ENCODE measurements around the gene PHLDA3.

Gene PHLDA3

DNA sequence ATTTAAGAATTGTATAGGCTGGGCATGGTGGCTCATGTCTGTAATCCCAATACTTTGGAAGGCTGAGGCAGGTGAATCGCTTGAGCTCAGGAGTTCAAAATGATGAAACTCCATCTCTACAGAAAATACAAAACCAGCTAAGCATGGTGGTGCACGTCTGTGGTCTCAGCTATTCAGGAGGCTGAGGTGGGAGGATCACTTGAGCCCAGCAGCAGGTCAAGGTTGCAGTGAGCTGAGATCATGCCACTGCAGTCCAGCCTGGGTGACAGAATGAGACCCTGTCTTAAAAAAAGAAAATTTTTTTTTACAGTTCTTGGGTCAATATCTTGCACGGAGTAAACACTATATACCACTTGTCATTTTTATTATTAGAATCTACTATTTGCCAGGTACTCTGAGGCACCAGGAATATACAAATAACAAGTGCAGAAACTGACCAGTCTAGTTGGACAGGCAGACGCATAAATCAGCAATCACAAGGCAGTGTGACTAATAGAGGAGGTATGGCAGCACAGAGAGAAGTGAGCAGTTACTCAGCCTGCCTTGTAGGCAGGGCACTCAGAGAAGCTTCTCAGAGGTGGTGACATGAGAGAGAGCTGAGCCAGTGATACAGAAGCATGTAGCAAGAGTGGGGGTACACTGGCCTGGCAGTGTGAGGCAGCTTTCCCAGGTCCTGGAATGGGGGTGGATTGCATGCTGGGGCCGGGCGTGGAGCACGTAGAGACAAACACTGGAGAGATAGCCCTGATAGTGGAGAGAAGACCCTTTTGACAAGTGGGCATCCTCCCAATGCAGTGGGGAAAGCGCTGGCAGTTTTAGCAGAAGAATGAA, 8.0 kb downstream of the PHLDA3 start:
- DNase-seq: no peak

DNA sequence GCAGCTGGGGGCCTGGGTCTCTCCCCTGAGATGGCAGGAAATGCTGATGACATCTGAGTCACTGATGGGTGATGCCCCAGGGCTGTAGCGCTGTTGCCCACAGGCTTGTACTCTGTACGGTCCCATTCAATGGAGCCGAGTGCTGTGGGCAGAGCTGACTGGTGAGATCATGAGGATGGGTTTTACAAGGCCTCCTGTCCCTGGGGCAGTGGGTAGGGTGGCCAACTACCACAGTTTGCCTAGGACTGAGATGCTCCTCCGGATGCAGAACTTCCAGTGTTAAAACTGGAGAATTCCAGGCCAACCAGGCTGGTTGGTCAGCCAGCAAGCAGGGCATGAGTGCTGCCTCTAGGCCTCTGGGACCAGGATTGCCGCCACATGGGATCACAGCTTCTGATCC, 9.2 kb downstream of the PHLDA3 start:
- DNase-seq: no peak

DNA sequence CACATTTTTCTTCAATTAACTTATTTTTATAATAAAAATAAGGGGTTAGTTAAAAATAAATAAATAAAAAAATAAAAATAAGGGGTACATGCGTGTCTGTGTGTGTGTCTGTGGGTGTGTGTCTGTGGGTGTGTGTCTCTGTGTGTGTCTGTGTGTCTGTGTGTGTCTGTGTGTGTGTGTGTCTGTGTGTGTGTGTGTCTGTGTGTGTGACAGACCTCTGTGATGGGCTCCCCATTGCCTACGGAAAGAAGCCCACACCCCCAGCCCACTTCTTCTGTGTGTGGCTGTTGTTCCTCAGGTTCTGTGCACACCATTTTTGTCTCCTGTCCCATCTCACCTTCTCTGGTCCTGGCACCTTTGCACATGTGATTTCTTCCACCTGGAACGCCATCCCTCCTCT, 9.9 kb downstream of the PHLDA3 start:
- DNase-seq: no peak

DNA sequence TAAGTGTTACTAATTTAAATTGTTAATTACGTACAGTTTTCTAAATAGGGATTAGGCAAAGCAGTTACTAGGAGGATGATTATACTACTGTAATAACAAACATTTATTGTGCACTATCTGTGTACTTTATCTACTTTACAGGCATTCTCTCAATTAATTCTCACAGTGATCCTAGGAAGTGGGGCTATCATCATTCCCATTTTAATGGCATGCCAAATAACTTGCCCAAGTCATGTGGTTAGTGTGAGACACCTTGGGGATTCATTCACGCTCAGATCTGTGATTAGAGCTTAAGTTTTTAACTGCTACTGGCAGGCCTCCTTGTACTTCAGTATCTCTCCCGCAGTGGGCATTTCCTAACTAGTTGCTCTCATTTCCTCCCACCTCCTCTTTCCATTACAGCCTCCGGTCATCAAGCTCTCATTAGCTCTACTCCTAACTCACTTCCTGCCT, 11.5 kb downstream of the PHLDA3 start:
- no peak for DNase-seq

DNA sequence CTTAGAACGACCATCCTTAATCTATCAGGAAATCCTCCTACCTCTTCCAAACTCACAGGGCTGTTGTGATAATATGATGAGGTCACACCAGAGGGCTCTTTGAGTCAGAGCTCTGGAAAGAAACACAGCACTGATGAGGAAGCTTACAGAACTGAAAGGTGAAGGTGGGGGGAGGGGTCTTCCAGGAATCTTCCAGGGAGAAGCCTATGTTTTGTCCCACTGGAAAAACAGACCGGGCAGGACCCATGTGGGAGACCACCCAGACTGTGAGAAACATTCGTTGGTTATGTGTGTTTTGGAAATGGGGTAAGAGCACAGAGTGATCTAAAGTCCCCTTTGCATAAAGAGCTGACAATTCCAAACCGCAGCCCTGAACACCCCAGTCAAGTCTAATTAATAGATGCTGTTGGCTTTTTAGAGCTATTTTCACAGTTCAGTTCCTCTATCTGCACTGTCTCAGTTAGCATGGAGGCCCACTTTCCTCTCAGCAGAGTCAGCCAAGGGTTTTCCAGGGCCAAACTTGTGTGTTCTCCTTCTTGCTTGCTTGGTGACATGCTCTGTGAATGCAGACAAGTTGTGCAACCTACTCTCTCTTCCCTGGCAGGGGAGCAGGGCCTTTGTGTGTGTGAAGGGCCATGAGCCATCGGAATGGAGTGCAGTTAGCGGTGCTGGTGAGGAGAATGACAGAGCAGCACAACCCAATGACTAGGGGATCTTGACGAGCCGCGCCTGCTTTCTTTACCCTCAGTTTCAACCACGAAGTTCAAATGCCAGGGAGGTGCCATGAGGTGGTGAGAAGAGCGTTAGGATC, 12.3 kb downstream of the PHLDA3 start:
- no peak for DNase-seq

DNA sequence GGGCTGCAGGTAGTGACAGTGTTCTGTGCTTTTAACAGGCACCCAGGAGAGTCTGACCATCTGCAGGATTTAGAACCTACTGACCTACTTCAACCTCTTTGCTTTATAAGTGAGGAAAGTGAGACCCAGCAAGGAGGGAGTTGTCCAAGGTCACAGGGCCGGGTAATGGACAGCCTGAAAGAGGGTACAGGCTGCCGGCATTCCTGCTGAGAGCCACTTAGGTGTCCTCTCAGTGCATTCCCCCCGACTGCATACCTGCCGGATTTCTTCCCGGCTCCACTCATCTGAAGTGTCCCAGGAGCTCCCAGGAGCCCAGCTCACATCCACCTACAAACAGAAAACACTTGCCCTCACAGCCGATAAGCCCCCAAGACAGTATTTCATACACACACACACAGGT, 13.9 kb downstream of the PHLDA3 start:
- DNase-seq: no peak

DNA sequence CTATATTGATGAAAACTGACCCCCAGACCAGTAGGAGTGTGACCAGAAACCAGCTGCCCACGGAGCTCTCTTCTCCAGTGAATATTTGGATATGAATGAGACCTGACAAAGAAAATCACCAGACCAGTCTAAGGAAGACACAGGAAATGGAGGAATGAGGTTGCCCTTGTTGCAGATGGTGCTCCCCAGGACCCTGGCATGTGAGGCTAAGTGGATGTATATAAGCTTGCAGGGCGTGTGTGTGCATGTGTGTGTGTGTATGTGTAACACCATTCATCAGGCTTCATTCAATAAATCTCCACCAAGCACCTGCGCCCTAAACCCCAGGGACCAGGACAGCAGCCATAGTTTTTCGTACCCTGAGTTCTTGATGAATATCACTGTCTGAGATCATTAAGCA, 14.4 kb downstream of the PHLDA3 start:
- no peak for DNase-seq

DNA sequence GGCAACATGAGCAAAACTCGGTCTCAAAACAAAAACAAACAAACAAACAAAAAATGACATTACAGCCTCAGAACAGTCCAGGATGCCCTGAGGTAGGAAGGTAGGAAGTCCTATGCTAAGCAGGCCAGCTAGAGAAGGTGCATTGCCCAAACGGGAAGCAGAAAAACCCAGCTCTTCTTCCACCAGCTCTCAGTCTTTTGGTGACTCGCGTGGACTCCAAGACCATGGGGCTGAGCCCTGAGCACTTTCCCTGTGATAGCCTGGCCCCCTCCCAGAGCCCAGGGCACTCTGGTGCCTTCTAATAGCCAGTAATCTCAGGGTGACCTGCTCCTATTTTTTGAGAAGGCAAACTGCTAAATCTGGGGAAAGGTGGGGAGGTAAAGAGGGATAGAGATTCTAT, 16.1 kb downstream of the PHLDA3 start:
- no peak for DNase-seq

DNA sequence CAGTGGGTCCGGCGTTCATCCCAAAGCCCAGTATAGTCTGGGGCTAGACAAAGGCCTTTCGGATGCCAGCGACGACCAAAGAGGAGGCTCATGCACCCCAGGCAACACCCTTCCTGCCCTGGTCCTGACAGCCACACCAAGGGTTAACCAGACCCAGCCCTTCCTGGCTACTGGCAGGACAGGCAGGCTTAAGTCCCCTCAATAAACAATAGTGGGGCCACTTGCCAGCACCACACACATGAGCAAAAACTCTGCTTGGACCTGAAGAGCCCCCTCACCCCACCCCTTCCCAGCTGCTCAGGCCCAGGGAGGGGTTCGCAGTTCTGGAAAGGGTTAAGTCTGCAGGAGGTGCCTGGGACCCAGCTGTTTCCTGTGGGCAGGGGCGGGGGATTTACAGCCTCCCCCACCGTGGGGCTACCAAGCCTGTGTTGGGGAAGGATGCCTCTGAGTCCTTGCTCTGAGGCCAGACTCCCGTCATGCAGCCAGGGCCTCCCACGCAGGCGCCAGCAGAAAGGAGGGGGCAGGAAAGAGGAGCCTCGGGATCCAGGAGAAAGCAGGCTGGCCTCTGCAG, 18.2 kb downstream of the PHLDA3 start:
- no peak for DNase-seq

DNA sequence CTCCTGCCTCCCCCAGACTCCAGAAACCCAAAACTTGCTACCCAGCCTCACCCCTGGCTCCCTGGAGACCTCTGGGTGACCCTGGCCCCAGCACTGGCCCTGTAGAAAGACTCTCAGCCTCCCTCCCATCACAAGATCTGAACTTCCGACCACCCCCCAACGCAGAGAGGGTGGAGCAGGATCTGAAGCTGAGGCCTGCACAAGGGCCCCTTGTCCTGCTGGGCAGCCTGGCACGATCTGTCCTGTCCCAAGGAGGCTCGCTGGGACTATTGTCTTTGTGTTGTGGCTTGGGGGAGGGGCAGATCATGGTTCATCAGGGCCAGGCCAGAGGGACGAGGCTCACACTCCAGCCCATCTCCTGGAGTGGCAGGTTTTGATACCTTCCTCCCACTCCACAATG, 20.0 kb downstream of the PHLDA3 start:
- DNase-seq: no peak

DNA sequence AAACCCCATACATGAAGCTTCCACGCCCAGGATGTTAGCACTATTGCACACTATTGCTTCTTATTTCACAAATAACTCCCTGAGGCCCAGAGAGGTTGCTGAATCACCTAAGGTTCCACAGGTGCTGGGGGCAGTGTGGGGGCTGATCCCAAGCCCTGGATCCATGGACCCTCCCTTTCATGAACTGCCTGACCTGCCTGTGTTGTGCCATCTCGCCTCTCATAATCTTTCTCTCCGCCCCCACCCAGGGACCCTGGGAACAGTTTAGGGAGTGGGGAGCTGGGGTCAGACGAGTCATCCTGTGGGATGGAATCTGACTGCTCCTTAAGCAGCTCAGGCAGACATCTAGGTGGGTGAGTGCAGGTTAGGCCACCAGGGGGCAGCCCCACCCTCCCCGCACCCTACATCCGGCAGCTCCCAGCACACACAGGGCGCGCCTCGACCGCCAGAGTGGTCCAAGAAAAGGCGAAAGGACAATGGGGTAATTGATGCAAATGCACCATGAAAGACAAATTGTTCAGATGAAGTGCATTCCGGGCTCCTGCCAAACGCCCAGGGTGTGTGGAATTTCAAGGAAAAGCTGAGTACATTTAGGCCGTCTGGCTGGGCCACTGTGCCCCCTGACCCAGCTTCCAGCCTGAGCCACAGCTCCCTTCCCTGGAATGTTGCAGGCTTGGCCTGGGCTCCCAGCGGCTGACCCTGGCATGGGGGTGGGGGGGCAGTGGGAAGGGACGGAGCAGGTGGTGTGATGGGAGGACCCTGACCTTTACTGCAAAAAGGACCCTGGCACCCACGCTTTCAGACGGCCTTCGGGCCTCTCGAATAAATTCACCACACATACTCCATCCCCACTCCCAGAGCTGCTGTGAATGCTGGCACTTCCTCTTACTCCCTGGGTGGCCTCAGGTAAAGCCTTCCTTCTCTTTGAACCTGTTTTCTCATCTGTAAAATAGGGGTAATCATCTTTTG, 20.8 kb downstream of the PHLDA3 start:
- peak; percentile 25 for DNase-seq

DNA sequence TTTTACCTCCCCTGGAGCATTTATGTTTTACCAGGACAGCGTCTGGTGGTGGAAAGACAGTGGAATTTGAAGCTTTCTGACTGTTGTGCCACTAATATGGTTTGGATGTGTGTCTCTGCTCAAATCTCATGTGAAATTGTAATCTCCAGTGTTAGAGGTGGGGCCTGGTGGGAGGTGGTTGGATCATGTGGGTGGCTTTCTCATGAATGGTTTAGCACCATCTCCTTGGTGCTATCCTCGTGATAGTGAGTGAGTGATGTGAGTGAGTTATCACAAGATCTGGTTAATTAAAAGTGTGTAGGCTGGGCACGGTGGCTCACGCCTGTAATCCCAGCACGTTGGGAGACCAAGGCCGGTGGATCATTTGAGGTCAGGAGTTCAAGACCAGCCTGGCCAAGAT, 23.7 kb downstream of the PHLDA3 start:
- no peak for DNase-seq

DNA sequence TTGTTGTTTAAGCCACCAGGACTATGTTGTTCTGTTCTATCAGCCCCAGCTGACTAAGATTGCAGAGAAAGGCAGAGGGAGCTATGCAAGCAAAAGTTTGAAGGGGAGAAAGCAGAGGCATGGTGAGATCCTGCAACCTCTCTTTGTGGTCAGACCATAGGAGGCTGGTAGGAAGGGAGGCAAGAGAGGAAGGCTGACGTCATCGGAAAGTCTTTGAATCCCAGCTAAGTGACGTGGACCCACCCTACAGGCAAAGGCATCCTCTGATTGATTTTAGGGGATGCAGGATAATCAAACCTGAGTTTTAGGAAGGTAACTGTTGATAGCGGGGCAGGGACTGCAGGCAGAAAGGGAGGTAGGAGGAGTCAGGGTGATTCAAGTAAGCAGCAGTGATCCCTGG, 24.2 kb downstream of the PHLDA3 start:
- DNase-seq: no peak

DNA sequence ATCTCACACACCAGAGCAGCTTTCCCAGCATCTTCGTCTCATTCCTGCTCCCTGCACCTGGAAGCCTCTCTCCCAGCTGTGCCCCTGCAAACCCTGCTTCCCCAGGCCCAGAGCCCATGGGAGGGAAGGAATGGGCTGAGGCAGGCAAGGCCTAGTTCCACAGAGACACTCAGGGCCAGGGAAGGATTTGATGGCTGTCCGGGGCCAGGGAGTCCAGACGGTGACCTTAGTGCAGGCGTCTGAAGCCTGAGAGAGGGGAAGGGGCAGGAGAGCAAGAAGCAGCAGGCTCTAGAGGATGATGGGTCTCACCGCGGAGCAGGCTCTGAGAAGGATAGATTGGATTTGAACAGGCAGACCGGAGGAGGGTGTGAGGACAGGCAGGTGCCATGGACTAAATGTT, 25.2 kb downstream of the PHLDA3 start:
- no peak for DNase-seq

DNA sequence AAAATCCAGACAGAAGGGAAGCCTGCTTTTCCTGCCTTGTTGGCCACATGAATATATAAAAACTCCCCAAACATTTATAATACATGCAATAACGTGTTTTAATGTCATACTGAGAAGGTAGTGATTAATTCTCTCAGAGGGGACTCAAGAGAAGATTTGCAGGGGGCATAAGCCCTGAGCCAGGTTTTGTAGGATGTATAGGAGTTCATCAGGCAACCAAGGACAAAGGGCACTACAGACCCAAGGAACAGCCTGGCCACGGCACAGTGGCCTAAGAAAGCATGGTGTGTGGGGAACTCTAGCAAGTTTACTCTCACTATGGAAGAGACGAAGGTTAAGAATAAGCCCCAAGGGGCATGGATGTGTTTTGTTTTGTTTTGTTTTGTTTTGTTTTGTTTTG, 32.0 kb downstream of the PHLDA3 start:
- DNase-seq: no peak

DNA sequence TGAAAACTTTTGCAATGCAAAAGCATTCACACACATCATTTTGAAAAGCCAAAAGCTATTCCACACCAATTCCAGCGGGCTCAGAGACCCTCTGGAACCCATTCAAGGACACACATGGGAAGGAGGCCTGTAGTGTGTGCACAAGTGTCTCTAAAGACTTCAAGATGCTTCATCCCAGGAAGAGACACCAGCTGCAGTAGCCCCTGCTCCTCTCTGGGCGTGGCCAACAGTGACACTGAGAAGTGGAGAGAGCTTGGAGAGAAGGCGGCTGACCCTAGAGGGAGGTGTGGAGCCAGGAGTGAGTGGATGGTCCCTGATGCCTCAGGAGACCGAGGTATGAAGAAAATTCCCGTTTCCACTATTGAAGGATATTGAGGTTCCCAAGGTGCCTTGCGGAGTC, 32.6 kb downstream of the PHLDA3 start:
- no peak for DNase-seq

DNA sequence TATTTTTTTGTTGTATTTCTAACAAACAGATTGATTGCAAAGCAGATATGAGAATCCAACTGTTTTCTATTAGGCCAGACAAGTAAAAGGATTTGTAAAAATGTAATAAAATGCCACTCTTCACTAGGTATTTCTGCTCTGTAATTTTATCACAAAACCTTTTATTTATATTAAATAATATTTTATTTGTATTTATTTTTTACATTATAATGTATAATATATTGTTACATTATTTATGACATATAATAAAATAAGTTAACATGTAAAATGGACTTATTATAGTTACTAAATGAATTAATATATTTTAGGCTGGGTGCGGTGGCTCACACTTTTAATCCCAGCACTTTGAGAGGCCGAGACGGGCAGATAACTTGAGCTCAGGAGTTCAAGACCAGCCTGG, 34.7 kb downstream of the PHLDA3 start:
- DNase-seq: no peak

DNA sequence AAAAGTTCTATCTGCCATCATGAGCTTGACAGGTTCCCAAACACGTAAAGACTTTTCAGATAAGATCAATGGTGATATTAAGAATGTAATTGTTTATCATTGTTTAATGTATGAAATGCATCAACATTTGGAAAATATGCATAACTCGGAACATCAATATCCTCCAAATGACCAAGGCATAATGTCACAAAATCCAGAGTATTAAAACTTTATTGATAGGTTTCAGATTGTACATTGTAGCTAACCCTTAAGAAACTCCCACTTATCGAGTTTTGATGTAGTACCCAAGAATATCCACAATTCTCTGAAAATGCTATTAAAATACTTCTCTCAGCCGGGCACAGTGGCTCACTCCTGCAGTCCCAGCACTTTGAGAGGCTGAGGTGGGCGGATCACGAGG, 35.4 kb downstream of the PHLDA3 start:
- DNase-seq: no peak

DNA sequence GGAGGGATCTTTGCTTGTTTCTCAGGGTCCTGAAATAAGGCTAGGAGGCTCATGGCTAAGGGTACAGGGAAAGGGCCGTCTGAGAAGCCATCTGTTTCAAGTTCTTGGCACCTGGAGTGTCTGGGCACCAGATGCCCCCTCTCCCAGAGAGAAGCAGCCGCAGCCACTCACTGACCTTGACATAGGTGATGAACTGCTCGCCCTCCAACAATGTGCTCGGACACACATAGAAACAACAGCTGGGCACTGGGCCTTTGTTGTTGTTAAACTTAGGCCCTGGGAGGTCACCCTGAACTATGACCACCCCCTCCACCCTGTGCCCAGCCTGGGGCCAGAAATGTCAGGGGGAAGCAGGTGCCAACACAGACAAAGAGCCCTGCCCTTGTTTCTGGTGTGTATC, 38.2 kb downstream of the PHLDA3 start:
- DNase-seq: no peak

DNA sequence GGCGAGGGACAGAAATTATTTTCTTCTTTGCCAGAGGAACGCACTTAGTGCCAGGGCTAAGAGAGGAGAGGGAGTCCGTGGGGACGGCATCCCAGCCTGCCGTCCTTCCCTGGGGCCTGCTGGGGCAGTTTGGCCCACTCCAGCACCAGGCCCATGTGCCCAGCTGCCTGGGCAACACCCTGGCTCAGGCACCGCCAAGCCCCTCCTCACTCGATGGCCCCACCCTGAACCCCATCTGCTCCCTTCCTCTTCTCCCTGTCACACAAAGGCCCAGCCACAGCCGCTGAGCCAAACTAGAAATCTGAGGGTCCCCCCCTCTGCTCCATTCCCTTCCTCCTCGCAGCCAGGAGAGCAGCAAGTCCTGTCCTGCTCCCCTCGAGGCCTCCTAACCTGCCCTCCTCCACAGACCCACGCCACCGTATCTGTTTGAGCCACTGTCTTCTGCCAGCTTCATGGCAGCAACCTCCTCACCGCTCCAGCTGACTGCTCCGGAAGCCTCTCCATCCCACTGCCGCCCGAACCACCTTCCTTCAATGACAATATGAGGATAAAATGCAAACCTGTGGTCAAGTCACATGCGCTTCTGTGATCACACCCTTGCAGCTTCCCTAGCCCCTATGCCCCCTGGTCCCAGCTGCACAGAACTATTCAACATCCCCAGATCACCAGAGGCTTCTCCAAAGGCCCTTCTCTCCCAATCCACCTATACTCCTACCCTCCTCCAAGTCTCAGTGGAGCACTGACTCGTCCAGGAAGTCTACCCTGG, 39.1 kb downstream of the PHLDA3 start:
- no peak for DNase-seq

DNA sequence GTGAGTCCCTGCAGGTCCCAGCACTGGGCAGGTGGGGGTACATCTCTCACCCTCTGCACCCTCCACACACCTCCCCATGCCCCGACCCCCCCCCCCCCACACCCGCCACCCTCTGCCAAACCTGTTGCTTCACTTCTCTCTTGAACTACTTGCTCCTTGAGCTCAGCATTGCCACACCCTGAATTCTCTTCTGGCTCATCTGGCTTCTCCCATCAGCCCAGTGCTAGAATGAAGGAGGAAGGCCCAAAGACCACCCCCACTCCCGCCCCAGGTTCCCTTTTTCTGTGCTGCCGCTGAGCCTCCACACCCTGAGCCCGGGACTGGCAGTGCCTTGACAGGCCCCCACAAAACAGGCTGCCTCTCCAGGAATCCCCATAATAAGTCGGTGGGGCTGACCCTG, 41.0 kb downstream of the PHLDA3 start:
- DNase-seq: no peak

All from NCI-H1436 treated with DMSO at 0.1 percent for 48 hours (cell line).